ENCODE data around the gene ZP3. TPM values are rescaled to one million over a fixed set of nuclear protein-coding genes. Genes with fewer than 3 reads are reported as not detected.
A peak's percentile ranks its signal among the peaks of the same experiment; 100 is the strongest.
"Not testable (repeated sequence)": the region's sequence is repeated elsewhere in the genome, so short reads cannot be mapped to it uniquely, and the experiment has no call there.

Gene ZP3
- total and polyA plus RNA-seq, 2 experiments from 2014 or later = 4.5 to 4.9 TPM

DNA sequence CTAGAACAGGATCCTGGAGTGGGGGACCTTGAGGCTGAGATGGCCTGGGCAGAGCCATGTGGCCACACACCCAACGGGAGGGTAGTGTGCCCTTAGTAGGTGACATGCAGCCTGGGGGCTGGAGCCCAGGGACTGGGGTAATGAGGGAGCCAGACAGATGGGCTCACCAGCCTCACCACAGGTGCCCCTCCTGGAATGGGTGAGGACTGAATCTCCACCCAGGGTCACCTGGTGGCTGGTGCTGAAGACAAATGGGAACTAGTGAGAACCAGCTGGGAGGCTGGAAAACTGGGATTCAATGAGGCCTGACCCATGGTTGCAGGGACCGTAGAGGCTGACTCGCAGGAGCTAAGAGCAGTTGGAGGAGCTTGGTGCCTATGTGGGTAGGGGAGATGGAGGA is 6.1 kb downstream of the ZP3 start:
- in situ Hi-C loops (cut with MboI) = no loop called here
- Histone ChIP-seq H3K9me2 (ENCODE audit: insufficient read depth) (no peaks in the 10 kb centered on the region), H3K79me2 (ENCODE audit: insufficient read depth) (no peaks in the 10 kb centered on the region), H2AFZ (no peak overlapping the region), H3K4me3 (no peak overlapping the region), H3K27me3 (replicated peaks; ENCODE audit: insufficient read depth) (no peaks in the 10 kb centered on the region), H3K9ac (no peak overlapping the region), H3F3A (ENCODE audit: insufficient read depth) (no peaks in the 10 kb centered on the region), H4K20me1 (ENCODE audit: insufficient read depth) (no peaks in the 10 kb centered on the region), H3K4me1 (ENCODE audit: insufficient read depth) (no peaks in the 10 kb centered on the region), H3K27ac (no peak overlapping the region), H3K36me3 (ENCODE audit: low read depth) (no peaks in the 10 kb centered on the region), H3K9me3 (ENCODE audit: low read depth) (no peaks in the 10 kb centered on the region), H3K4me2 (ENCODE audit: unreplicated experiment) (no peak overlapping the region)
- no peak for DNase-seq
- 64 to 69% methylated on average over 3 of the region's 3 CpGs for WGBS, 2 experiments (ENCODE audit: low coverage in 1 of 2, low lambda C conversion rate in 2 of 2, missing lambda C conversion rate in 2 of 2)
- no peak for TF ChIP-seq EZH2 (IDR thresholded peaks at IDR 0.05; ENCODE audit: insufficient read depth, poor library complexity, severe bottlenecking)
- no peak for TF ChIP-seq EZH2phosphoT487 (IDR thresholded peaks at IDR 0.05; ENCODE audit: insufficient read depth, low read depth)

DNA sequence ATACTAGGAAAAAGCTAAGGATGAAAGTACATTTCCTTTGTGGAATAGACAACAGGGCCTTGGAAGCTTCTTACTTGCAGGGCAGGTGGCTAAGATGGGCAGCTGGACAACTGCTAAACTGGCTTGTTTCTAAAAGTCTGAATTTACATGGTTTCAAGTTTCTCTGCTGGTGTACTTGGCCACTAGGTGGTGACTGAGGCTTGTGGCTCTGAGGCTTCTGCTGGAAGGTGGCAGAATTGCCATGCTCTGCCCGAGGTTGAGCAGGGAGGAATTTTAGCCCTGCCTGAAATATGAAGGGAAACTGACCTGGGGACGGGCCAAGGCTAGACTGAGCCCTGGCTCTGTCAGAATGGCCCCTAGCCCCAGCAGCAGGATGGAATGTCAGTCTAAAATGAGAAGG is 13.1 kb downstream of the ZP3 start:
- H3K4me2 ChIP-seq (ENCODE audit: unreplicated experiment); in situ Hi-C loops (cut with MboI); H3K4me3 ChIP-seq; H3K27me3 ChIP-seq (replicated peaks; ENCODE audit: insufficient read depth); H3K79me2 ChIP-seq (ENCODE audit: insufficient read depth); H3K4me1 ChIP-seq (ENCODE audit: insufficient read depth); H4K20me1 ChIP-seq (ENCODE audit: insufficient read depth); H3K9me2 ChIP-seq (ENCODE audit: insufficient read depth); H2AFZ ChIP-seq; H3F3A ChIP-seq (ENCODE audit: insufficient read depth); H3K27ac ChIP-seq; H3K9ac ChIP-seq; H3K36me3 ChIP-seq (ENCODE audit: low read depth); H3K9me3 ChIP-seq (ENCODE audit: low read depth): not testable (repeated sequence)
- WGBS, 2 experiments (ENCODE audit: low coverage in 1 of 2, low lambda C conversion rate in 2 of 2, missing lambda C conversion rate in 2 of 2) = 5 to 9% methylated on average over 1 to 2 of the region's 2 CpGs
- DNase-seq = peak; percentile 89

DNA sequence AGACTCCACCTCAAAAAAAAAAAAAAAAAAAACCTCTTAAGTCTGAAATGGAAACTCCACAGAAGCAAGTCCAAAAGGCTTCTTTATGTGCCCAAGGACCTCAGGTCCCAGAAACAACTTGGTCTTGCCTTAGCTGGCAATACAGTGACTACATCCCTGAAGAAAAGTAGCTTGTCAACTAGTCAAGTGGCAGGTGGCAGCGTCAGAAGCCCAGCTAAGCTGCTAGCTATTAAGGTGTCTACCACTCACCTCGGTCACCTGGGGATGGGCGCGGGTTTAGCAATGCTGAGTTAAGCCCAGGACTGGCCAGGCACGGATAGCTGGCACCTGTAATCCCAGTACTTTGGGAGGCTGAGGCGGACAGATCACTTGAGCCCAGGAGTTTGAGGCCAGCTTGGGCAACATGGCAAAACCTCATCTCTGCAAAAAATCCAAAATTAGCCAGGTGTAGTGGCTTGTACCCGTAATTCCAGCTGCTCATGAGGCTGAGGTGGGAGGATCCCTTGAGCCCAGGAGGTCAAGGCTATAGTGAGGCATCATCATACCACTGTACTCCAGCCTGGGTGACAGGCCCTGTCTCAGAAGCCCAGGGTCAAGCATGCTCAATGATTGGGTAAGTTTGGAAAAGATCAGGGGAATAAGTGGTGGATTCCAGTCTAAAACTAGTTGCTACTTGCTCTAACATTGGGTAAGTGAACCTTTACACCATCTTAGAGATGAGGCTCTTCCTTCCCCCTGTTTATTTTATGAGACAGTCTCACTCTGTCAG is 14.6 kb downstream of the ZP3 start:
- H3K27me3 ChIP-seq (replicated peaks; ENCODE audit: insufficient read depth); DNase-seq; H3K4me2 ChIP-seq (ENCODE audit: unreplicated experiment); H3K36me3 ChIP-seq (ENCODE audit: low read depth); H3F3A ChIP-seq (ENCODE audit: insufficient read depth); H2AFZ ChIP-seq; H3K4me1 ChIP-seq (ENCODE audit: insufficient read depth); H4K20me1 ChIP-seq (ENCODE audit: insufficient read depth); H3K79me2 ChIP-seq (ENCODE audit: insufficient read depth); H3K9me3 ChIP-seq (ENCODE audit: low read depth); H3K27ac ChIP-seq; H3K9ac ChIP-seq; H3K4me3 ChIP-seq; H3K9me2 ChIP-seq (ENCODE audit: insufficient read depth); in situ Hi-C loops (cut with MboI): not testable (repeated sequence)
- 96 to 100% methylated on average over 1 to 4 of the region's 7 CpGs for WGBS, 2 experiments (ENCODE audit: low coverage in 1 of 2, low lambda C conversion rate in 2 of 2, missing lambda C conversion rate in 2 of 2)

DNA sequence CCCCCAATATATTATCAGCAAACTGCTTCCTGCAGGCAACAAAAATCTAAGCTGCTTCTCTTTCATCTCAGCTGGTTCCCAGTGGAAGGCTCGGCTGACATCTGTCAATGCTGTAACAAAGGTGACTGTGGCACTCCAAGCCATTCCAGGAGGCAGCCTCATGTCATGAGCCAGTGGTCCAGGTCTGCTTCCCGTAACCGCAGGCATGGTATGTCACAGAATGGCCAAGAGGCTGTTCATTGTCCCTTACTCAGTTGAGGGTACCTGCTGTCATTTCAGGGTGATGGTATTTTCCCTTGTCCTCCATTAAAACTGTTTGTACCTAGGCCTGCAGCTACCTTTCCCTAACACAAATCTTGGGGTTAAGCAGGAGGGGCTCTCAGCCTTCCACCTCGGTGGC is 15.7 kb downstream of the ZP3 start:
- H3K4me2 ChIP-seq (ENCODE audit: unreplicated experiment); H3F3A ChIP-seq (ENCODE audit: insufficient read depth); H3K27ac ChIP-seq; H3K9ac ChIP-seq; H3K9me2 ChIP-seq (ENCODE audit: insufficient read depth); H3K36me3 ChIP-seq (ENCODE audit: low read depth); H2AFZ ChIP-seq; H3K9me3 ChIP-seq (ENCODE audit: low read depth); DNase-seq; H3K79me2 ChIP-seq (ENCODE audit: insufficient read depth); H3K4me1 ChIP-seq (ENCODE audit: insufficient read depth); in situ Hi-C loops (cut with MboI); H3K27me3 ChIP-seq (replicated peaks; ENCODE audit: insufficient read depth); H3K4me3 ChIP-seq; H4K20me1 ChIP-seq (ENCODE audit: insufficient read depth): not testable (repeated sequence)
- 81 to 84% methylated on average over 4 of the region's 4 CpGs for WGBS, 2 experiments (ENCODE audit: low coverage in 1 of 2, low lambda C conversion rate in 2 of 2, missing lambda C conversion rate in 2 of 2)

DNA sequence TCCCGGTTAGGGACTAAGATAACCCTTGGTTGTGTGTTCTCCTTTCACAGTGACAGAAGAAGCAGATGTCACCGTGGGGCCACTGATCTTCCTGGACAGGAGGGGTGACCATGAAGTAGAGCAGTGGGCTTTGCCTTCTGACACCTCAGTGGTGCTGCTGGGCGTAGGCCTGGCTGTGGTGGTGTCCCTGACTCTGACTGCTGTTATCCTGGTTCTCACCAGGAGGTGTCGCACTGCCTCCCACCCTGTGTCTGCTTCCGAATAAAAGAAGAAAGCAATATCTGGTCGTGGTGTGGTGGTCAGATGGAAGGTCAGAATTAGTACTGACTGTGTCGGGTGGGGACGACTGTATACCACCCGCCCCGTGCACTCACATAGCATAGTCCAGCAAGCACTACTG is 17.0 kb downstream of the ZP3 start:
- H2AFZ ChIP-seq; in situ Hi-C loops (cut with MboI); H3F3A ChIP-seq (ENCODE audit: insufficient read depth); H4K20me1 ChIP-seq (ENCODE audit: insufficient read depth); H3K27ac ChIP-seq; DNase-seq; H3K79me2 ChIP-seq (ENCODE audit: insufficient read depth); H3K4me3 ChIP-seq; H3K9me3 ChIP-seq (ENCODE audit: low read depth); H3K4me1 ChIP-seq (ENCODE audit: insufficient read depth); H3K36me3 ChIP-seq (ENCODE audit: low read depth); H3K27me3 ChIP-seq (replicated peaks; ENCODE audit: insufficient read depth); H3K4me2 ChIP-seq (ENCODE audit: unreplicated experiment); H3K9ac ChIP-seq; H3K9me2 ChIP-seq (ENCODE audit: insufficient read depth): not testable (repeated sequence)
- 50 to 100% methylated on average over 1 to 2 of the region's 10 CpGs for WGBS, 2 experiments (ENCODE audit: low coverage in 1 of 2, low lambda C conversion rate in 2 of 2, missing lambda C conversion rate in 2 of 2)

DNA sequence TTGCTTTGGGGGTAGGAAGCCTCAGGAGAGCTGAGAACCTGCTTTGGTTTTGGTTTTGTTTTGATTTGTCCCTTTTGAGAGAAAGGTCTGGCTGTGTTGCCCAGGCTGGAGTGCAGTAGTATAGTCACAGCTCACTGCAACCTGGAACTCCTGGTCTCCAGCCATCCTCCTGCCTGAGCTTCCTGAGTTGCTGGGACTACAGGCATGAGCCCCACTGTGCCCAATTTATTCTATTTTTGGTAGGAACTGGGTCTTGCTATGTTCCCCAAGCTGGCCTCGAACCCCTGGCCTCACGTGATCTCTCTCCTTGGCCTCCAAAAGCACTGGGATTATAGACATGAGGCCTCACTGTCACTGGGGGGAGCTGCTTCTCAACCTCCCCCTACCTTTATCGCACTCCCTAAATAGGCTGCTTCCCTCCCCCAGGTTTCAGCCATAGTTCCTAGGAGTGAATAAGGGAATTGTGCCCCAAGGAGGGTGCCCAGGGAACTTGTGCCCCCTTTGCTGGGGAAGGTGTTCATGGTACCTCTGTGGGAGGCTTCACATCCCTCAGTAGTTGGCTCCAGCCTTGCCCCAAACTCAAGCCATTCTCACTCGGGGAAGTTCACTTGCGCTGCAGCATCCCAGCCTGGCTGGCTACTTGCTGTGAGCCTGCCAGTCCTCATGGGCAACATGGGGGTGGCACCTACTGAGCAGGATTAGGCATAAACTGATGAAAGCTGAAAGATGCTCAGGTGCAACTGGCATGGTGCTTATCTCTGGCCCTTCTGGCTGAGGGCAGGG is 18.1 kb downstream of the ZP3 start:
- DNase-seq; H3K4me2 ChIP-seq (ENCODE audit: unreplicated experiment); H3K9me2 ChIP-seq (ENCODE audit: insufficient read depth); H3K4me1 ChIP-seq (ENCODE audit: insufficient read depth); H3K27me3 ChIP-seq (replicated peaks; ENCODE audit: insufficient read depth); H3K4me3 ChIP-seq; H4K20me1 ChIP-seq (ENCODE audit: insufficient read depth); in situ Hi-C loops (cut with MboI); H3F3A ChIP-seq (ENCODE audit: insufficient read depth); H3K79me2 ChIP-seq (ENCODE audit: insufficient read depth); H3K36me3 ChIP-seq (ENCODE audit: low read depth); H3K27ac ChIP-seq; H3K9me3 ChIP-seq (ENCODE audit: low read depth); H2AFZ ChIP-seq; H3K9ac ChIP-seq: not testable (repeated sequence)
- WGBS, 2 experiments (ENCODE audit: low coverage in 1 of 2, low lambda C conversion rate in 2 of 2, missing lambda C conversion rate in 2 of 2) = 89 to 91% methylated on average over 5 of the region's 5 CpGs

DNA sequence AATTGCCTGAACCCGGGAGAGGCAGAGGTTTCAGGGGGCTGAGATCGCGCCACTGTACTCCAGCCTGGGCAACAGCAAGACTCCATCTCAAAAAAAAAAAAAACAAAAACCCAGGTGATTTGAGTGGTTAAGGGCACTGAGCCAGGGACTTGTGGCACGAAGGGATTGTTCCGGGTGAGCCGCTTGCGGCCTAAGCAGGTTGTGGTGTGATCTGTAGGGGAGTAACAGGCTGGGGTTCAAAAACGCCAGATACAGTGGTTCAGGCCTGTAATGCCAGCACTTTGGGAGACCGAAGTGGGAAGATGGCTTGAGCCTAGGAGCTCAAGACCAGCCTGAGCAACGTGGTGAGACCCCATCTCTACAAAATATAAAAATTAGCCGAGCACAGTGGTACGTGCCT is 19.1 kb downstream of the ZP3 start:
- H3K4me3 ChIP-seq; DNase-seq; H2AFZ ChIP-seq; H3K4me2 ChIP-seq (ENCODE audit: unreplicated experiment); H4K20me1 ChIP-seq (ENCODE audit: insufficient read depth); H3K79me2 ChIP-seq (ENCODE audit: insufficient read depth); H3K27ac ChIP-seq; in situ Hi-C loops (cut with MboI); H3K27me3 ChIP-seq (replicated peaks; ENCODE audit: insufficient read depth); H3K9me2 ChIP-seq (ENCODE audit: insufficient read depth); H3F3A ChIP-seq (ENCODE audit: insufficient read depth); H3K9me3 ChIP-seq (ENCODE audit: low read depth); H3K9ac ChIP-seq; H3K36me3 ChIP-seq (ENCODE audit: low read depth); H3K4me1 ChIP-seq (ENCODE audit: insufficient read depth): not testable (repeated sequence)
- WGBS, 2 experiments (ENCODE audit: low coverage in 1 of 2, low lambda C conversion rate in 2 of 2, missing lambda C conversion rate in 2 of 2) = 88 to 90% methylated on average over 12 of the region's 12 CpGs
